GM12875 (cell line): Measurements from ENCODE around the gene CPZ.

Experiments used
- H3K4me3 ChIP-seq: one replicate; pipeline ENCODE4 v1.5.1; 2011; ENCODE audit warnings: low read depth, low read length, control low read depth
- TF ChIP-seq, protein P1 (sequence below): IDR thresholded peaks from 2 replicates; pipeline ENCODE4 v1.5.1; 2011; ENCODE audit warnings: low read depth, mild to moderate bottlenecking, control low read depth, inconsistent platforms, low read length, moderate library complexity, borderline replicate concordance; ENCODE audit not compliant: insufficient read depth

The CPZ gene

DNA sequence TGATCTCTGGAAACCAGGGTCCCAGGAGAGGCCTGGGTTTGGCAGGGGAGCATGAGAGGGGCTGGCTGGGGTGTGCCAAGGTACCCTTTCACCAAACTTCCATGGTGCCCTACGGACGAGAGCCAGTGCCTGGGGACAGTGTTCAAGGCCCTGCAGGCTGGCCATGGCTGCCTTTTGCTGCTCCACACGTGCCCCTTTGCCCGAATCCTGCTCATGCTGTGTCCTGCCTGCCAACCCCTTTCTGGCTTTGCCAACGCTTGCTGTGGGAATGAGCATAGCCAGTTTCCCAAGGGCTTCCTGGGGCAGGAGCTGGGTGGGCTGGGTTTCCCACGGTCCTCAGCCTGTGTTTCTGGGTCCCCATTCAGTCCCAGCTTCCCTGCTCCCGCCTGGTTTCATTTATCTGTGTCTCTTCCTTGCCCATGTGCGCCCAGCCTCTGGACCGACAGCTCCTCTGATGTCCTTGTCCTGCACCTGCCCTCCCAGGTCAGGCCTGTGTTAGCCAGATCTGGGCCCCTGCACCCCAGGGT lies 17.3 kb downstream of the CPZ start:
- no peak overlapping the region for H3K4me3 ChIP-seq
- TF ChIP-seq, protein P1, sequence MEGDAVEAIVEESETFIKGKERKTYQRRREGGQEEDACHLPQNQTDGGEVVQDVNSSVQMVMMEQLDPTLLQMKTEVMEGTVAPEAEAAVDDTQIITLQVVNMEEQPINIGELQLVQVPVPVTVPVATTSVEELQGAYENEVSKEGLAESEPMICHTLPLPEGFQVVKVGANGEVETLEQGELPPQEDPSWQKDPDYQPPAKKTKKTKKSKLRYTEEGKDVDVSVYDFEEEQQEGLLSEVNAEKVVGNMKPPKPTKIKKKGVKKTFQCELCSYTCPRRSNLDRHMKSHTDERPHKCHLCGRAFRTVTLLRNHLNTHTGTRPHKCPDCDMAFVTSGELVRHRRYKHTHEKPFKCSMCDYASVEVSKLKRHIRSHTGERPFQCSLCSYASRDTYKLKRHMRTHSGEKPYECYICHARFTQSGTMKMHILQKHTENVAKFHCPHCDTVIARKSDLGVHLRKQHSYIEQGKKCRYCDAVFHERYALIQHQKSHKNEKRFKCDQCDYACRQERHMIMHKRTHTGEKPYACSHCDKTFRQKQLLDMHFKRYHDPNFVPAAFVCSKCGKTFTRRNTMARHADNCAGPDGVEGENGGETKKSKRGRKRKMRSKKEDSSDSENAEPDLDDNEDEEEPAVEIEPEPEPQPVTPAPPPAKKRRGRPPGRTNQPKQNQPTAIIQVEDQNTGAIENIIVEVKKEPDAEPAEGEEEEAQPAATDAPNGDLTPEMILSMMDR: no peak

DNA sequence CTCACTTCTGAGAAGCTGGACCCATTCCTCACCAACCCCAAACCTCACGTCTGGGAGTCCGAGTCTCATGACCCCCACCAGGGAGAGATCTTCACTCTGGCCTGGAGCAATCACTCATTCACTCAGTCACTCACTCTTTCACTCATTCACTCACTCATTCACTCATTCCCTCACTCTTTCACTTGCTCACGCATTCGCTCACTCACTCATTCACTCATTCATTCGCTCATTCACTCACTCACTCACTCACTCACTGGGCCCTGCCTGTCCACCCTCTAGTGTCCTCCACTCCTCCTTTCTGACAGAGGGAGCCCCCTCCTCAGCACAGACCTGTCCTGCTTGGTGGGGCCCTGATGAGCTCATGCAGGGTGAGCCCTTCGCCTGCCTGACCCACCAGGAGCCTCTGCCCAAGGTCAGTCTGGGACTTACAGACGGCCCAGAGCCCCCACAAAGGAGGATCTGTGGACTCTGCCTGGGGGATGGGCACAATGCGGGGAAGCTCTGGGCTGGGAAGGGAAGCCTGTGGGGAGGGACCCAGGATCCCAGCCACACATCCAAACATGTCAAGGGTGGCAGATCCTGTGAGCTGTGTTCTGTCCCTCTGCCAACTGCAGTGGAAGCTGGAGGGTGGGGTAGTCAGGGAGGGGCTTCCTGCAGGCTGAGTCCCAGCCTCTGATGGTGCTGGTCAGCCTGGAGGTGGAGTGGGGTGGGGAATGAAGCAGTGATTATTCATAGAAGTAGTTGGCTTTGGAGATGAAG lies 18.5 kb downstream of the CPZ start:
- TF ChIP-seq, protein P1: no peak

GRCh38 chr4:8612646-8613045 lies 20.1 kb downstream of the CPZ start:
- TF ChIP-seq, protein P1: no peak
- no peak overlapping the region for H3K4me3 ChIP-seq

More for the DNA sequence above, 18.5 kb downstream of the CPZ start:
- no peak overlapping the region for H3K4me3 ChIP-seq

- TF ChIP-seq, protein P1: no peak
Measured at GRCh38 chr4:8613421-8614364, 21.1 kb downstream of the CPZ start.

GRCh38 chr4:8614365-8615193 lies 22.0 kb downstream of the CPZ start:
- H3K4me3 ChIP-seq: no peak overlapping the region
- TF ChIP-seq, protein P1: no peak

More at GRCh38 chr4:8613421-8614364, 21.1 kb downstream of the CPZ start:
- H3K4me3 ChIP-seq: no peak overlapping the region

GRCh38 chr4:8615366-8615765 lies 22.8 kb downstream of the CPZ start:
- no peak overlapping the region for H3K4me3 ChIP-seq
- TF ChIP-seq, protein P1: no peak
